Stimulated activated naive CD8-positive, alpha-beta T cell treated with anti-CD3 and anti-CD28 coated beads, Interleukin-15, Interleukin-2, amounts not matched to agents 100 U/mL and 50 U/mL, for 24 hours (primary cell): Measurements from ENCODE around the gene EHD2.
"Not testable (repeated sequence)": the region's sequence is repeated elsewhere in the genome, so short reads cannot be mapped to it uniquely, and the experiment has no call there.

Experiments used
- ATAC-seq: fragments of 150-1000 bp; cut with Tn5 transposase; one replicate; pipeline ENCODE4 v1.10.0; 2021
- DNase-seq: peaks from one replicate; pipeline ENCODE4 v3.0.0; 2021

Gene EHD2

GRCh38 chr19:47769534-47769933 lies 56.3 kb downstream of the EHD2 start:
- ATAC-seq (no peak), DNase-seq (no peak)

- DNase-seq, ATAC-seq: not testable (repeated sequence)
Measured at GRCh38 chr19:47771291-47771690, 58.1 kb downstream of the EHD2 start.

- DNase-seq (no peak), ATAC-seq (no peak)
Measured at GRCh38 chr19:47776568-47776967, 63.3 kb downstream of the EHD2 start.

GRCh38 chr19:47777245-47778048 lies 64.2 kb downstream of the EHD2 start:
- DNase-seq, ATAC-seq: not testable (repeated sequence)

GRCh38 chr19:47778049-47778953 lies 65.1 kb downstream of the EHD2 start, which contains the start of gene SELENOW:
SELENOW (plus strand) TSS chr19:47778703; CDS start chr19:47778786, 83 bp downstream.
- DNase-seq = peak; percentile 86
- ATAC-seq = peak; percentile 96

GRCh38 chr19:47778954-47779351 lies 65.7 kb downstream of the EHD2 start:
- ATAC-seq (no peak), DNase-seq (peak; percentile 15)

- DNase-seq (no peak), ATAC-seq (no peak)
Measured at GRCh38 chr19:47779524-47780214, 66.4 kb downstream of the EHD2 start.

GRCh38 chr19:47780215-47780551 lies 67.0 kb downstream of the EHD2 start:
- DNase-seq (no peak), ATAC-seq (no peak)

- DNase-seq = no peak
- no peak for ATAC-seq
Measured at GRCh38 chr19:47781590-47782262, 68.5 kb downstream of the EHD2 start.

- ATAC-seq (no peak), DNase-seq (no peak)
Measured at GRCh38 chr19:47786566-47786965, 73.3 kb downstream of the EHD2 start.

GRCh38 chr19:47787307-47787706 lies 74.1 kb downstream of the EHD2 start:
- ATAC-seq, DNase-seq: not testable (repeated sequence)

- ATAC-seq, DNase-seq: not testable (repeated sequence)
Measured at GRCh38 chr19:47789811-47790210, 76.6 kb downstream of the EHD2 start.

GRCh38 chr19:47790398-47790814 lies 77.2 kb downstream of the EHD2 start:
- ATAC-seq (peak; percentile 66), DNase-seq (peak; percentile 95)

- no peak for DNase-seq
- no peak for ATAC-seq
Measured at GRCh38 chr19:47792616-47793015, 79.4 kb downstream of the EHD2 start.
